GM12874 (cell line): ENCODE data around the gene ABHD18.

Experiments used
- TF ChIP-seq, protein P1 (sequence below): IDR thresholded peaks from 2 replicates; pipeline ENCODE4 v1.5.1; 2011; ENCODE audit warnings: low read depth, mild to moderate bottlenecking, control low read depth, low read length, moderate library complexity; ENCODE audit not compliant: insufficient read depth

Gene ABHD18

DNA sequence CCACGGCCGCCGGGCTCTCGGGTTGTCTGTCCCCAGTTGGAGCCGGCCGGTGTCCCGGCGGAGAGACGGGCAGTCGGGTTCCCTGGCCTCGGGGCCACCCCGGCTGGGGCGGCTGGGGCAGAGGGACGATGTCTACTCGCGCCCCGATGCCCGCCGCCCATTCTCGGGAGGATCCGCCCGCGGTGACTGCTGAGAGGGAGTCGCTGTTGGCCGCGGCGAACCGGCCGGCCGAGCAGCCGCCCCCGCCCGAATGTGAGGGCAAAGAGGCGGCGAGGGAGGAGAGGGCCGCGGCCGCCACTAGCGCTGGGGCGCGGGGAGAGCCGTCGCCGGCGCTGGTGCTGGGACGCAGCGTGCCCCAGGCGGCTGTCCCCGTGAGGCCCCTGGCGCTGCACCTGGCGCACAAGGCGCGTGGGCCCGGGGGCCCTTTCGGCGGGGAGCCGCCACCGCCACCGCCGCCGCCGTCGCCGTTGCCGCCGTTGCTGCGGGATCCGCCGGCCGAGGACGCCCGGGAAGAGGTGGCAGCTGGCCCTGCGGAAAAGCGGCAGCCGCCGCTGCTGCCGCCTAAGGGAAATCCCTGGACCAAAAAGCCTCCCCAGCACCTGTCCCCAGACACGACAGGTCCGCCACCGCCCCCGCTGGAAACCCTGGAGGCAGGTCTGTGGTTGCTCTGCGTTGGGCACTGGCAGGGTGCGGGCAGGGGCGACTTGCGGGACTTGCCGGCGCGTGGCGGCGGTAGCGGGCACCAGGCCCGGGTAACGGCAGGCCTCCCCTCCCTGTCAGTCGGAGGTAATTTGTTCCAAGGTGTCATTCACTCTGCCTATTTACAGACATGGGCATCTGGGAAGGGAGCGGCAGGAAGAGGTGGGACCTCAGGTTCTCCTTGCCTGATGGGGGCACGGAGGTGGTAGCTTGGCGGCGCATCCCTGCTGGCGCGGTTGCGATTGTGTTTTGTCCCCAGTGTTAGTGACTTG, 96.6 kb downstream of the ABHD18 start:
- TF ChIP-seq, protein P1, sequence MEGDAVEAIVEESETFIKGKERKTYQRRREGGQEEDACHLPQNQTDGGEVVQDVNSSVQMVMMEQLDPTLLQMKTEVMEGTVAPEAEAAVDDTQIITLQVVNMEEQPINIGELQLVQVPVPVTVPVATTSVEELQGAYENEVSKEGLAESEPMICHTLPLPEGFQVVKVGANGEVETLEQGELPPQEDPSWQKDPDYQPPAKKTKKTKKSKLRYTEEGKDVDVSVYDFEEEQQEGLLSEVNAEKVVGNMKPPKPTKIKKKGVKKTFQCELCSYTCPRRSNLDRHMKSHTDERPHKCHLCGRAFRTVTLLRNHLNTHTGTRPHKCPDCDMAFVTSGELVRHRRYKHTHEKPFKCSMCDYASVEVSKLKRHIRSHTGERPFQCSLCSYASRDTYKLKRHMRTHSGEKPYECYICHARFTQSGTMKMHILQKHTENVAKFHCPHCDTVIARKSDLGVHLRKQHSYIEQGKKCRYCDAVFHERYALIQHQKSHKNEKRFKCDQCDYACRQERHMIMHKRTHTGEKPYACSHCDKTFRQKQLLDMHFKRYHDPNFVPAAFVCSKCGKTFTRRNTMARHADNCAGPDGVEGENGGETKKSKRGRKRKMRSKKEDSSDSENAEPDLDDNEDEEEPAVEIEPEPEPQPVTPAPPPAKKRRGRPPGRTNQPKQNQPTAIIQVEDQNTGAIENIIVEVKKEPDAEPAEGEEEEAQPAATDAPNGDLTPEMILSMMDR = no peak

DNA sequence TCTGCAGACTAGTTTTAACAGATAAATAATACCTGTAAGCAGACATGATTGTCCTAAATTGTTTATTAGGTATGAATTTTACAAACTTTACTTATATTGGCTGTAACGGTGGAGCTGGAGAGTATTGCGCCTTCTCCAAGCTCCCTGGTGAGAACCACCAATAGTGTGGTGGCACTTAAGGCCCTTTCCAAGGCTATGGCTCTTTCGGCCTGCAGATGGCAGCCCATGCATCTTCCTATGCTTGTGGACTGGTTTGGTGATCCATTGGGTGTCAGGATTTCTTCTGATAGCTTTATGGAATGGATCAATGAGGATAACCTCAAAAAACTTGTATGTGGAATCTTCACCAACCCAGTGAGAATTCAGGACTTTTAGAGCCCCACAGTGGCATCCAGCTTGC, 103.7 kb downstream of the ABHD18 start:
- TF ChIP-seq, protein P1 = peak; percentile 41

- TF ChIP-seq, protein P1 = no peak
Observed at GRCh38 chr4:128076464-128076863, 111.3 kb downstream of the ABHD18 start.
